ENCODE results near the gene FAF1.

GRCh38 chr1:50529510-50529909 is 430.6 kb downstream of the FAF1 start:
- TF ChIP-seq EZH2phosphoT487 (IDR thresholded peaks at IDR 0.05; ENCODE audit: low read depth) (no peak), CTCF (IDR thresholded peaks at IDR 0.05; ENCODE audit: low read depth, low read length) (no peak)

Data from OCI-LY3 (cell line).